ENCODE data around the gene SNRNP70. TPM values are rescaled to one million over a fixed set of nuclear protein-coding genes. Genes with fewer than 3 reads are reported as not detected.
"Not testable (repeated sequence)": the region's sequence is repeated elsewhere in the genome, so short reads cannot be mapped to it uniquely, and the experiment has no call there.

The SNRNP70 gene
- total RNA-seq, 2 experiments from 2014 or later: 180 to 190 TPM

DNA sequence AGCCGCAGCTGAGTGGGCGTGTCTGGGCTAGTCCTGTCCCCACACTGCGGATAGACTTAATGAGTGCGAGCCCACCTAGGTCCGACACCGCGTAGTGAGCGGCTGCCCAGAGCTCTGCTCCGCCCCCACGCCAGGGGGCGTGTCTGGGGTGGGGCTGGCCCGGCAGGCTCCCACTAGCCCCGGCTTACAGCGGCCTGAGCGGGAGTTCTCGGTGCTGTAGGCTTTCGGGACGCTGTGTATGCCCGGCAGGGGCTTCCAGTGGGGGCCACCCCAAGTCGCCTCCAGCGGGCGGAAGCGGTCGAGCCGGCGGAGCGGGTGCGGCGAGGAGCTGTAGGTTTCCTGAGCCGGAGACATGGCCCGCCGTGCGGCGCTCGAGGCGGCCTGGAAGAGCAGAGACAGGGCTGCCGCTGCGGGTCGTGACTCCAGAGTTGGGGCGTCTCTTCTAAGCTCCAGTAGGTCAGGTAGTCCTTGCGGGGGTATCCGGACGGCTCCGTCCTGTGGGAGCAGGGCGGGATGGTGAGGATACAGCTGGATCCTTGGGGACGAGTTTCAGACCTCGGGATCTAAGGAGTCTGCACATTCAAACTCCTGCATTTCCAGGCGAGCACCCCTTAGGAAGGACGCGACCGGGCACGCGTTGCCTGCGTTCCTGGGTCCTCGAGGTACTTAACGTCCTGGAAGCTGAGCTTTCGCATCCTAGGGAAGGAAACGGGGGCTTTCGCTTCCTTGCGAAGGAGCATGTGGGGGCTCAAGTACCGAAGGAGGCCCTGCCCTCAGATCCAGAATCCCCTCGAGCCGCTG lies 28.9 kb upstream of the SNRNP70 start:
- intact Hi-C loops (cut with micrococcal nuclease): no loop called here
- Mint-ChIP-seq H3K27me3 (peaks cover 24% of the 10 kb centered on the region), H3K9me3 (no peaks in the 10 kb centered on the region), H3K27ac (no peak overlapping the region), H3K36me3 (no peaks in the 10 kb centered on the region), H3K4me3 (peak overlapping the region; percentile 48), H3K4me1 (ENCODE audit: low read depth) (peaks cover 21% of the 10 kb centered on the region)
- DNase-seq: peak; percentile 66
- POLR2A ChIA-PET: interaction anchor here (0.6 kb wide), 1 partner anchor 350 kb away, joined by 3 read pairs; no protein-coding TSS in a partner anchor
- CTCF ChIA-PET: interaction anchor here (0.6 to 2.4 kb wide), 6 partner anchors 41 to 261 kb away, joined by 3 to 11 read pairs (median 4); partner anchors contain the start of gene RUVBL2

DNA sequence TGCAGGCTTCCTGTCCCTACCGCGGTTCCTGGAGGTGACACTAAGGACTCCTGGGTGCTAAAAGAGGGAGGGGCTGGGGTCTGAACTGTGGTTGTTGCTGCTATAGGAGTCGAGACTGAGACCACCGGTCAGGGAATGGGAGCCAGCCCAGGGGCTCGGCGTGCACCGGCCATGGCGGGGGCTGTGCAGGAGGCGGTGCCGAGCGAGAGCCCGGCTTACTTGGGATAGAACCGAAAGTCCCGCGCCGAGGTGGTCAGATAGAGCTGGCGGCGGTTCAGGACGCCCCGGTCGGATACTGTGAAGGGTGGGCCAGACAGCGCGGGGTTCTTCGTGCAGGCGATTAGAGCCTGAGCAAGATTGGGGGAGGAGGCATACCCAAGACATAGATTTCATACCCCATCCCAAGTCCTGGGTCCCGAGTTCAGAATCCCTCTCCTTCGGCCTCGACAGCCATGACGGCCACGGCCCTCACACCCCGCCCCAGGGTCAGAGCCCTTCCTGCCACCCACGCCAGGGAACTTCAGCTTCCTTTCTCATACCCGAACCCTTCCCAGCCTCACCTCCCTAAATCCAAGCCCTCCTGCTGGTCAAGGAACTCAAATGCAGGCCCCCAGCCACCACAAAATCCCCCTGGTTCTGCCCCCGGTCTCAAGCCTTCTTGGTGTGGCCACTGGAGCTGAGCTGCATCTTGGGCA lies 28.2 kb upstream of the SNRNP70 start:
- DNase-seq: peak; percentile 13
- H3K36me3 Mint-ChIP-seq; H3K9me3 Mint-ChIP-seq; POLR2A ChIA-PET; H3K27ac Mint-ChIP-seq; intact Hi-C loops (cut with micrococcal nuclease): not testable (repeated sequence)
- Mint-ChIP-seq H3K4me3 (peak overlapping the region; percentile 48), H3K4me1 (ENCODE audit: low read depth) (peaks cover 21% of the 10 kb centered on the region), H3K27me3 (peaks cover 26% of the 10 kb centered on the region)
- CTCF ChIA-PET: interaction anchor here (1.0 to 2.4 kb wide), 7 partner anchors 41 to 142 kb away, joined by 3 to 11 read pairs (median 4); partner anchors contain the start of genes LIN7B and RUVBL2

DNA sequence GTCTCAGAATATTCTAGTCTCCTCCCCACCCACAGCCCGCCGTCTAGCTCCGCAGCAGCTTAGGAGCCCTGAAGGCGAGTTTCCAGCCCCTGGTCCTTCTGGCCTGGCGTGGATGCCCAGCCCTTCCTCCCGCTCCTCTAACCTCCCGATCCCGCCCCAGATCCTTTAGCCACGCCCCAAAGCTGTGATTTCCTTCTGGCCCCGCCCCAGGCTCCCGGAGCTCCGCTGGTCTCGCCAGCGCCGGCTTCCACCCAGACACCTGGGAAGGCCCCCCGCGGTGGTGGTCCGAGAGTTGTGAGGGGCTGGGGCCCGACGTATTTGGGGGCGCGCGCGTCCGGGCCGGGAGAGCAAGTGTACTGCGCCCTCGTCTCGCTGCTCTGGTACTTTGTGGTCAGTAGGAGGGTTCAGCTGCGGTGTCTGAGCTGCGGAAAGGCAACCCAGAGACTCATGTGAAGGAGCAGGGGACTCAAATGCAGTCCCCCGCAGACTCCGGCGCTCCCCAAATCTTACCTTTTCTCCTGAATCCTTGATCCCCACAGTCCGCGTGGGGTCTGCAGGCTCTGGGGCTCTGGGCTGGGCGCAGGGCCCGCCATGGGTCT lies 27.5 kb upstream of the SNRNP70 start, which contains the start of gene CGB7:
TSS of gene CGB7 (minus strand) at position 114 of the 599 bp plus-strand sequence. CDS start 2,374 bp downstream, outside the sequence.
- no peak within 1 kb of the TSS for H3K27ac Mint-ChIP-seq
- H3K27me3 Mint-ChIP-seq: peaks cover 26% of the 10 kb centered on the region
- no peaks in the 10 kb centered on the region for H3K36me3 Mint-ChIP-seq
- ChIA-PET POLR2A (no interaction called here), CTCF (interaction anchor here (1.0 to 2.4 kb wide), 4 partner anchors 40 to 169 kb away, joined by 3 to 11 read pairs (median 4); partner anchors contain the start of gene LIN7B)
- H3K9me3 Mint-ChIP-seq: no peaks in the 10 kb centered on the region
- intact Hi-C loops (cut with micrococcal nuclease): no loop called here
- H3K4me1 Mint-ChIP-seq (ENCODE audit: low read depth): peaks cover 21% of the 10 kb centered on the region
- peak within 1 kb of the TSS; percentile 48 for H3K4me3 Mint-ChIP-seq
- peak; percentile 61 for DNase-seq

DNA sequence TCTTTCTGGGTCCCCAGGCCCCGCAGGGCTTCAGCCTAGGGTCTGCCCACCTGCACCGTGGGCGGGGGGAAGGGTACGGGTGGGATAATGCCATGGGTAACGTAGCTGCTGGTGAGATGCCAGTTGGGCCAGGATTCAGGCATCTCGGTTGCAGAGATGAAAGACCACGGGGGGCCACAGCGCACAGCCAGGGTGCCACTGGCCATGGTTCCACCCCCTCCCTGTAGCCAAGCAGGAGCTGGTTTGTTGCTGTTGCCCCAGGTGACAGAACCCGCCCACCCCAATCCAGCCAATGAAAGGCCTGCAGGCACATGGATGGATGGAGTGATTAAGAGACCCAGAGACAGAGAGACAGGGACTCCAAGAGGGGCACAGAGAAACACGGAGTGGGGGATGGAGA lies 26.7 kb upstream of the SNRNP70 start:
- ChIA-PET CTCF (interaction anchor here (1.0 kb wide), 1 partner anchor 168 kb away, joined by 3 read pairs; no protein-coding TSS in a partner anchor), POLR2A (no interaction called here)
- intact Hi-C loops (cut with micrococcal nuclease): no loop called here
- Mint-ChIP-seq H3K27me3 (peaks cover 30% of the 10 kb centered on the region), H3K36me3 (no peaks in the 10 kb centered on the region), H3K27ac (no peak overlapping the region), H3K4me1 (ENCODE audit: low read depth) (peaks cover 21% of the 10 kb centered on the region), H3K4me3 (no peak overlapping the region), H3K9me3 (no peaks in the 10 kb centered on the region)
- peak; percentile 57 for DNase-seq

DNA sequence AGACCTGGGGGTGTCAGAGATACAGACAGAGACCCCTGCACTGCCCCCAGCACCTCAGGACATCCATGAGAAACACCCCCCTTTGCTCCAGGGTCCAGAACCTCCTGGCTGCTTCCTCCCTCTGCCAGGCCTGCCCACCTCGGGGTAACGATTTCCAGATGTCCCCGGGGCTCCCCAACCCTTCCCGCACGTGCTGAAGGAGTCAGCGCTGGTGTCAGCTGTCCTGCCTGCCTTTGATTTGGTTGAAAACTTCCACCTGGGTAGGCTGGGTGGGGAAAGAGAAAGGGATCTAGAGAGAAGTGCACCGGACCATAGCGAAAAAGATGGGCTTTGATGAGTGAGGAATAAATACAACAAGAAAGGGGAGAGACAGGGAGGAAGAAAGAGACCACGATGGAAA lies 26.2 kb upstream of the SNRNP70 start:
- ChIA-PET CTCF (interaction anchor here (1.4 kb wide), 1 partner anchor 39 kb away, joined by 9 read pairs; no protein-coding TSS in a partner anchor), POLR2A (no interaction called here)
- Mint-ChIP-seq H3K4me1 (ENCODE audit: low read depth) (peaks cover 21% of the 10 kb centered on the region), H3K4me3 (no peak overlapping the region), H3K27me3 (peaks cover 33% of the 10 kb centered on the region), H3K9me3 (no peaks in the 10 kb centered on the region), H3K36me3 (no peaks in the 10 kb centered on the region), H3K27ac (no peak overlapping the region)
- intact Hi-C loops (cut with micrococcal nuclease): no loop called here
- DNase-seq: no peak

DNA sequence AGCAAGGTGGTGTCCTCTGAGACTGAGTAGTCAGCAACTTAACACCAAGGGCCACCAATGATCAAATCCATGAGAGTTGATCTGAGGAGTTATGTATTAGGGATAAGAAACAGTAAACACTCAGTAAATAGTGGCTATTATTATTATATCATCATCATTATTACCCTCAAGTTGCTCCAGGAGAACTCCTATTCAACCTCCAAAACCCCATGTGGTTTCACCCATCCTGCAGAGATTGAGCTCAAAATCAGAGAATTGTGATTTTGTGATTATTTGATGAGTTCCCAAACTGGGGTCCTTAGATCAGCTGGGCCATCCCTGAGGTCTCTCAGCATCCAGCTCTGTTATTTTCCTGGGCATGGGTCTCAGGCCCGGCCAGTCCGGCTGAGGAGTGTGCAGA lies 24.3 kb upstream of the SNRNP70 start:
- Mint-ChIP-seq H3K27ac (no peak overlapping the region), H3K36me3 (no peaks in the 10 kb centered on the region), H3K4me3 (no peak overlapping the region), H3K4me1 (ENCODE audit: low read depth) (peaks cover 21% of the 10 kb centered on the region), H3K27me3 (peaks cover 44% of the 10 kb centered on the region), H3K9me3 (no peaks in the 10 kb centered on the region)
- ChIA-PET CTCF (interaction anchor here (1.0 kb wide), 1 partner anchor 43 kb away, joined by 3 read pairs; no protein-coding TSS in a partner anchor), POLR2A (no interaction called here)
- intact Hi-C loops (cut with micrococcal nuclease): no loop called here
- no peak for DNase-seq

DNA sequence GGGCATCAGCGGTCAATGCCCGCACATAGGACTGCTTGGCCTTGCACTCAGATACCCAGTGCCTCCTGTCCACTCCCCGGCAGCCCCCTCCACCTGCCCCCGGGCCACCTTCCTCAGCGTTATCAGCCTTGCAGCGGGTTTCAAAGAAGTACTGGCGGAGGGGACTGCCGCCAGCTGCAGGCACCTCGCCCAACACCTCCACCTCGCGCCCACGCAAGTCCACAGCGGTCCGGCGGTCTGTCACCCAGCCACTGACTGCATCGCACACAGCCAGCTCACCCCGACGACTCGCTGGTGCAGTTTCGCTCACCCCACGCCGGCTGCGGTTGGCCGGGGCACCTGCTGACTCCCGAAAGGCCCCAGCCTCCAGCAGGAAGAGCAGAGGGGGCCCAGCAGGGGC lies 23.8 kb upstream of the SNRNP70 start:
- ChIA-PET CTCF (no interaction called here), POLR2A (no interaction called here)
- Mint-ChIP-seq H3K4me1 (ENCODE audit: low read depth) (peaks cover 17% of the 10 kb centered on the region), H3K27me3 (peaks cover 48% of the 10 kb centered on the region), H3K4me3 (no peak overlapping the region), H3K27ac (no peak overlapping the region), H3K9me3 (no peaks in the 10 kb centered on the region), H3K36me3 (no peaks in the 10 kb centered on the region)
- intact Hi-C loops (cut with micrococcal nuclease): no loop called here
- DNase-seq: peak; percentile 21

DNA sequence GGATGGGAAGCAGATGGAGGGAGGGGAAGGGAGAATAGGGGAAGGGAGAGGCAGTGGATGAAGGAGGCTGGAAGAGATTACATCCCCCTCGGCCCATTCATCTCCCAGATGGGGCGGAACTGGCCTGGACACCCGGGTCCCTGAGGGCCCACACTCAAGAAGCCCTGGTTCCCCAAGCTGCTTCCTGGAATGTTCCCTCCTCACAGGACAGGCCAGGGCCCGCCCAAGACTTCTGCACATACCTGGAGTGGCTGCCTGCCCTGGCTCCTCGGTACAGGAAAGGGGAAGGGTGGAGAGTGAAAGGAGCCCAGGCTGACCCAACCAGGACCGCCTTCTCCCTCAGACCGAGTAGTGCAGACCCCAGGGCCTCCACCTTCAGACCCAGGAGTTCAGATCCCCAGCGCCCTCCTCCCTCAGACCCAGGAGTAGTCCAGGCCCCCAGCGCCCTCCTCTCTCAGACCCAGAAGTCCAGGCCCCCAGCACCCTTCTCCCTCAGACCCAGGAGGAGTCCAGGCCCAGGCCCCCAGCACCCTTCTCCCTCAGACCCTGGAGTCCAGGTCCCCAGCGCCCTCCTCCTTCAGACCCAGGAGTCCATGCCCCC lies 21.1 kb upstream of the SNRNP70 start:
- H3K27me3 Mint-ChIP-seq: peaks cover 49% of the 10 kb centered on the region
- no peaks in the 10 kb centered on the region for H3K9me3 Mint-ChIP-seq
- no peak for DNase-seq
- intact Hi-C loops (cut with micrococcal nuclease): no loop called here
- ChIA-PET POLR2A (no interaction called here), CTCF (no interaction called here)
- H3K27ac Mint-ChIP-seq: no peak overlapping the region
- no peaks in the 10 kb centered on the region for H3K36me3 Mint-ChIP-seq
- no peaks in the 10 kb centered on the region for H3K4me1 Mint-ChIP-seq (ENCODE audit: low read depth)
- H3K4me3 Mint-ChIP-seq: no peak overlapping the region

DNA sequence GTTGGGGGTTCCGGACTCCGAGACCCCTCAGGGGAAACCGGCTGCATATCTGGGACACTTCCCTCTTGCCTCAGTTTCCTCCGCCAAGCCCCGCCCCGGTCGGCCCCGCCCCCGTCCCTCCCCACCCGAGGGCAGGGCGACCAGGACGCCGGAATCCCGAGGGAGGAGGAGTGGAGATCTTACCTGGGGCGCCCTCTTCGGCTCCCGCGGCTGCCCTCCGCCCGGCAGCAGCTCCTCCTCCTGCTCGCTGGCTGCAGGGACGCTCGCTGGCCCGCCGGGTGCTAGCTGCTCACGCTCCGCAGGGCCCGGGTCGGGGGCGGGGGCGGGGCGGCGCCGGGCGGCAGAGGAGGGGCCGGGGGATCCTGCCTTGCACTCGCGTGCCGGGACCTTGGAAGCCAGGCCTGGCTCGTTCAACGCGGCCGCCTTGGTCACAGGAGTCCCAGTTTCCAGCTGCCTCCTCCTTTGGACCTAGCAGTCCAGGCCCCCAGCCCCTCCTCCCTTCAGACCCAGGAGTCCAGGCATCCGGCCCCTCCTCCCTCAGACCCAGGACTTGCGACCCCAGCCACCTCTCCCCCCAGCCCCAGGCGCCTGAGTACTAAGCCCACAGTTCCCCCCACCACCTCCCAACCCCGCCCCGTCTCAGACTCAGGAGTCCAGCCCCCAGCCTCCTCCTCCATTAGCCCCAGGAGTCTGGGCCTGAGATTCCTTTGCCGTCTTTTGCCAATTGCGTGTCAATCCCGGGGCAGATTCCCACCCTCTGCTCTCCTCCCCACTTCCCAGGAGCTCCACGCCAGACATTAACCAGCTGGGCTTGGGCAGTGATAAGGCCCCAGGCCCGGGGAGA lies 20.3 kb upstream of the SNRNP70 start, which contains the start of gene NTF4:
TSS of gene NTF4 (minus strand) at position 51 of the 844 bp plus-strand sequence. CDS start 2,821 bp downstream, outside the sequence.
- Mint-ChIP-seq H3K9me3 (no peaks in the 10 kb centered on the region), H3K27ac (no peak within 1 kb of the TSS), H3K4me1 (ENCODE audit: low read depth) (no peaks in the 10 kb centered on the region), H3K36me3 (no peaks in the 10 kb centered on the region), H3K4me3 (no peak within 1 kb of the TSS), H3K27me3 (peaks cover 52% of the 10 kb centered on the region)
- ChIA-PET POLR2A (no interaction called here), CTCF (interaction anchor here (0.5 to 1.0 kb wide), 2 partner anchors 134 to 160 kb away, joined by 3 to 4 read pairs; no protein-coding TSS in a partner anchor)
- DNase-seq: no peak
- intact Hi-C loops (cut with micrococcal nuclease): no loop called here

DNA sequence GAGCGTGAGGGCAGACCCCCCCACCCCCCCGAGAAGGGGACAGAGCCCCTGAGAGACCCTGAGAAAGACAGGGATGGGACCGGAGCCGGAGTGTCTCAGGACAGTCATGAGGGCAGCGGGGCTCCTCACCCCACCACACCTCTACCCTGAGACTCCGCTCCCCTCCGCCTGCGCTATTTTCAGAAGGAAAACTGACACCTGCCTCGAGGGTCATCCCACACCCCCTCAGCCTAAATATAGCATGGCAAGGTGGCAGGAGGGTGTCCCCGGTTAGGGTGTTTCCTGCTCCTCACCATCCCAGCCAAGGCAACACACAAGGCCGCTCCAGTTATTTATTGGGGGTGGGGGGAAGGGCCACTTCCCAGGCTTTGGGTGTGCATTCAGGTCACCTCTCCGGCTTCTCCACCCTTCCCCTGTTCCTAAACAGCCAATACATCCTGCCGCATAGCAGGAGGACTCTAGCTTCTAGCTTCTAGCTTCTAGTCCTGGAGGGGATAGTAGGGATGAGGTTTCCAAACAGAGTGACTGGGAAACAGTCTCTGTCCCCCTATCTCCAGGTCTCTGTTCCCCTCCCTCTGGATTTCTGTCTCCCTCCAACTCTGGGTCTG lies 19.2 kb upstream of the SNRNP70 start:
- no peaks in the 10 kb centered on the region for H3K4me1 Mint-ChIP-seq (ENCODE audit: low read depth)
- no peaks in the 10 kb centered on the region for H3K36me3 Mint-ChIP-seq
- no peaks in the 10 kb centered on the region for H3K9me3 Mint-ChIP-seq
- no peak for DNase-seq
- H3K27ac Mint-ChIP-seq: no peak overlapping the region
- POLR2A ChIA-PET: no interaction called here
- intact Hi-C loops (cut with micrococcal nuclease): no loop called here
- CTCF ChIA-PET: interaction anchor here (0.6 kb wide), 1 partner anchor 8 kb away, joined by 4 read pairs; no protein-coding TSS in a partner anchor
- H3K27me3 Mint-ChIP-seq: peaks cover 56% of the 10 kb centered on the region
- no peak overlapping the region for H3K4me3 Mint-ChIP-seq

DNA sequence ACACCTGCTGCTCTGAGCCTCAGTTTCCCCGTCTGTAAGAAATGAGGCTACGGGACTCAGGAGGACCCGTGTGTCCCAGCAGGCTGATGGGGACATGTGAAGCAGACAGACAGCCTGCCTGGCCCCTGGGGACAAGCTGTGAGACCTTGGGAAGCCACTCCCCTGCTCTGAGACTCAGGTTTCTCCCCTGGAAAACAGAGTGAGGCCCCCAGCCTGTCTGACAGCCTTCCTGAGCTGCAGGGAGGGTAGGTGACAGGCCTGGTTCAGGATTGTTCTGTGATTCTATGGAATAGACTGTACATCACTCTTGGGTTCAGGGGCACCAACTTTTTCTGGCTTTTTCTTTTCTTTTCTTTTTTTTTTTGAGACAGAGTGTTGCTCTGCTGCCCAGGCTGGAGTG lies 17.7 kb upstream of the SNRNP70 start:
- no peaks in the 10 kb centered on the region for H3K9me3 Mint-ChIP-seq
- ChIA-PET CTCF (no interaction called here), POLR2A (no interaction called here)
- peaks cover 59% of the 10 kb centered on the region for H3K27me3 Mint-ChIP-seq
- no peaks in the 10 kb centered on the region for H3K36me3 Mint-ChIP-seq
- no peak overlapping the region for H3K27ac Mint-ChIP-seq
- no peak overlapping the region for H3K4me3 Mint-ChIP-seq
- peaks cover 2% of the 10 kb centered on the region for H3K4me1 Mint-ChIP-seq (ENCODE audit: low read depth)
- no peak for DNase-seq
- intact Hi-C loops (cut with micrococcal nuclease): no loop called here
